NCI-H446 treated with DMSO at 0.1 percent for 48 hours (cell line): ENCODE data around the gene GNAZ.

Experiments
- DNase-seq: peaks from one replicate; lab custom pipeline; 2025; lab: John Stamatoyannopoulos, UW

GNAZ gene

GRCh38 chr22:23107487-23108248 lies 37.3 kb downstream of the GNAZ start:
- DNase-seq = no peak

DNA sequence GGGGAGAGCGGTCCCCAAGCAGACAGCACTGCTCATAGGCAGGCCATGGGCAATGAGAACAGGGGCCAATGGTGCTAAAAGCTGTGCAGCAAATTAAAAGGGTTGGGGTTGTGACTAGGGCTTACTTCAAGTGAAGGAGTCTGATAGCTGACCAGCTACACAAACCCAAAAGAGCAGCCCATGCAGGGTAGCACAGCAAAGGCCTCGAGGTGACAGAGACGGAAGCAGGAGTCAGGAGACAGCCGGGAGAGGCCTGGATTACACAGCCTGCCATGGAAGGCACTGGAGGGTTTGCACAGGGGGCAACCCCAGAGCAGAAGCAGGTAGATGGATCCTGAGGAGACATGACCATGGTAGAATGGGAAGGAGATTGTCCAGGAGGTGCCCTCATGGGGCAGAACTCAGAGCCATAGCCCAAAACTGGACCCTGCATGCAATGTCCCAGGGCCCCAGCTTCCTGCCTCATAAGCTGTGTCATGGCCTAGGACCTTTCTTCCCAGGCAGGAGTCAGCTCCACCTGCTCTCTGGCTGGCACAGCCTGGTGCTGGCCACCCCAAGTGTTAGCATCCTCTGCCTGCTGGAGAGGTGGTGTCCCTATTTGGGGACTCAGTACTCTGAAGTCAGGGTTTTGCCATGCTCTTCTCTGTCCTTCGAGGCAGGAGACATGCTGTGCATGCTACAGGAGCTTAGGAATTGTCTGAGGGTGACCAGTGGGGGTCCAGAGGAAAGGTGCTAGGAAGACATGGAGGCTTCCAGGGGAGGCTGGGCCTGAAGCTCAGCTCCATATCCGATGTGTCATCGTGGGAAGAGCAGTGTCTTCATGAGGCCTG lies 38.1 kb downstream of the GNAZ start:
- no peak for DNase-seq

- no peak for DNase-seq
These were observed 38.7 kb downstream of the GNAZ start for GRCh38 chr22:23109079-23109347.

- DNase-seq = no peak
These were observed 39.2 kb downstream of the GNAZ start for GRCh38 chr22:23109441-23109978.

- DNase-seq = no peak
These were observed 40.0 kb downstream of the GNAZ start for GRCh38 chr22:23110190-23110921.

DNA sequence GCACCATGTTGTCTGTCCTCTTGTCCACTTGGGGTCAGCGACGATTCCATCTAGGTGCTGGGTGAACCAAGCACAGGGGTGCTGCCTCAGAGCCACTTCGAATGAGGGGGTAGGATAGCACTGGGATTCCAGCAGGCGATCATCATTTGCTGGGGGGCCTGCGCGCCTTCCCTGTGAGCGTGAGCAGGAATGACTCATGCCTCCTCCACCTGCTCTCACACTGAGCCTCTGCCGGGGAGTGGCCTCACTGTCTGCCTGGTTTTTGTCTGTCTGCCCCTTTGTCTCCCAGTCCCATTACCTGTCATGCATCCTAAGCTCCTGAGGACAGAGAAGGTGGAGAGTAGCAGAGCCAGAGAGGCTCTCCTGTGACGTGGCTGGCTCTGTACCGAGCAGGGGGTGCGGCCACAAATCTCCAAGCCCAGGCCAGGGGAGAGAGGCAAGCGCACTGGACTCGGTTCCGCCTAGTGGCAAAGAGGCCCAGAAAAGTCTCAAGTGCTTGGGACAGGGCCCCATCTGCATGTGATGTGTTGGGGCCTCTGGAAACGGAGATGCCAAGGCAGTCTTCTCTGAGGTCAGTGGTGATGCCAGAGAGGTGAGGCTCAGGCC lies 40.7 kb downstream of the GNAZ start:
- no peak for DNase-seq

DNA sequence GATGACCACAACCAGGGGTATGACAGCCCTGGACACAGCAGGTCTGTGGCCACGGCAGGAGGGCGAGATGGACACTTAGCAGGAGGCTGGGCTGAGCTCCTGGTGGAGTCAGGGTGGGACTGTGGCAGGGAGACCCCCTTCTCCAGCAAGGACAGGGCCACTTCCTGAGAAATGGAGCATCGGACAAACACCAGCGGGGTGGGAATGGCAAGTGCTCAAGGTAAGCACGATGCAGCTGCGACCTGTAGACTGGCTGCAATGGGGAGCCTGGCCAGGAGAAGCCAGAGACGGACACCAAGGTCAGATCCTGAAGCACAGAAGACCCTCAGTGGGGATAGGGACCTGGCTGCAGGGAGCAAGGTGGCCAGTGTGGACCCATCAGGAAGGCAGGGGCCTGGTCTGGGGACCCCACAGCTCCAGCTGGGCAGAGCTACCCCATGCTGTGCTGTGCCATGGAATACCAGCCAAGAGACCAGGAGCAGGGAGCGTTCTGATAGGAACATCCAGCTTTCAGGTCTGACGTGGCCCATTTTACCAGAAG lies 42.2 kb downstream of the GNAZ start:
- DNase-seq = no peak

DNA sequence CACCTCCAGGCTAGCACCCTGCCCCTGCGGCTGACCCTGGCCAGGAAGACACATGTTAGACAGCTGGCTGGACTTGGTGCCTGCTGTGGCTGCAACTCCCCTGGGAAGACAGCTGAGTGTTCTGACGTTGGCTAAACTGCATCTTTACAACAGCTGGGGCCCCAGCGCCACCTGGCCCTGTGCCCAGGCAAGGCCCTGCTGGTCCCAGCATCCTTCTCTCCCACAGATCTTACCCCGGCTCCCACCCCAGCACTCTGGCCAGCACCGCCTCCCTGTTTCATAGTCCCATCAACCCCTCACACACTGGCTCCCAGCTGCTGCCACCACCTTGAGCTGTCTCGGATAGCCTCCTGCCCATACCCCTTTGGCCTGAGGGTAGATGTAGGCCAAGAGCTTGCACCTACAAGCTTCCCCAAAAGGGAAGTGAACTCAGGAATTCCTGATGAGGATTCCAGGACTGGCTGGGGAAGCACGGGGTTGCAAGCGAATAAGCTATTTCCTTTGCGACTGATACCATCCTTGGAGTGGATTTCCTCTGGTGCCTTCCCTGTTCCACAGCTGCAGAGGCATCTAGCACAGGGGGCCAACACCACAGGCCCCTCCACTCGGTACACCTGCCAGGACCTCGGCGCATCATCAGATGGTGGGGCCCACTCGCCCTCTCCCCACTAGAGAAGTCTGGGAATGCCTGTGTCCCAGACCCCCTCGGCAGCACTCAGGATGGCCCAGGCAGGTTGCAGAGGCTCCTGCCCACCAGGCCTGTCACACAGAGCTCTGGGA lies 42.9 kb downstream of the GNAZ start:
- peak; percentile 66 for DNase-seq

GRCh38 chr22:23113847-23114720 lies 43.8 kb downstream of the GNAZ start:
- DNase-seq = no peak

GRCh38 chr22:23114721-23115020 lies 44.4 kb downstream of the GNAZ start:
- no peak for DNase-seq

DNA sequence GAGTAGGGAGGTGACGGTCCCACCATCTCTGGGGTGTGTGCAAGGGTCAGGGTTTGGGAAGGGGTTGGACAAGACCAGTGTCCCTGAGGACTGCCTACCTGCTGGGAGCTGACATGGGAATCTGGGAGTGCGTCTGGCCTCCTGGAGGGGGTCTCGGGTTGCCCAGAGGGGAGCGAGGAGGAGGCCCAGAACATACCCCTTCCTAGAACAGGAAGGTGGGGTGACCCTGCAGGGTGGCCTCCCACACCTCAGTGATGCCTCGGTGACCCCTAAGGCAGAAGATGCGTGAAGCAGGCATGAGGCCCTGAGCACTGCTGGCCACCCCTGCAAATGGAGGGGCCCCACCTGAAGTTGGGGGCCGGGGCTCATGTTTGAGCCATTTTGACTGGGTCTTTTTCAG lies 45.0 kb downstream of the GNAZ start:
- no peak for DNase-seq

- no peak for DNase-seq
These were observed 45.6 kb downstream of the GNAZ start for GRCh38 chr22:23115825-23116494.

DNA sequence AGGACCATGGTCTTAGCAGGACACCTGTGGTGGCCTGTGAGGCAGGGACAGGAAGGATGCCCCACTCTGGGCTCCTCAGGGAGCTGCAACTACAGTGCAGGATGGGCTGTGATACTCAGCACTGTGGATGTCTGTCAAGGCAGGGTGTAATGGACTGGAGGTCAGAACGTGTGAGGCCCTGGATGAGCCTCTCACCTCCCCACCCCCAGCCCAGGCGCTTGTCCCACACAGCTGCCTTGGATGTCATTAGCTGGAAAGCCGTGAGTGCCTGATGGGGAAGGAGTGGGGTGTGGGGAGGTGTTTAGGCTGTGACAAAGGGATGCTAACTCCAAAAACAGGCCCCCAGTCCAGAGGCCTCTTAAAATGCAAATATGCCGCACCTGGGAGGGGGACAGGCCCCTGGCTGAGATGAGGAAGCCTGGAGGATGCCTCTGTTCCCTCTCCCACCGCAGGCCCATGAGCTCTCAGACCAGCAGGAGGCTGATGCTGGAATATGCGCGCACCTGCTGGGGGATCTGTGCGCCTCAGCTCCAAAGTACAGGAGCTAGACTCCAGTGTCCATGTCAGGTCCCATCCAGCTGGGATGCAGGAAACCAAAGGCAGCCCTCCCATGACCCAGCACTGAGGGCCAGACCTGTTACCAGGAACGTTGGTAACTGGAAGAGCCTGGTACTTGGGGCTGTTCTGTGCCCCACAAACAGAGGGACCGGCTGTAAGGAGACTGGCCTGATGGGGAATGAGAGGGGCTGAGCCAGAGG lies 46.4 kb downstream of the GNAZ start:
- no peak for DNase-seq

DNA sequence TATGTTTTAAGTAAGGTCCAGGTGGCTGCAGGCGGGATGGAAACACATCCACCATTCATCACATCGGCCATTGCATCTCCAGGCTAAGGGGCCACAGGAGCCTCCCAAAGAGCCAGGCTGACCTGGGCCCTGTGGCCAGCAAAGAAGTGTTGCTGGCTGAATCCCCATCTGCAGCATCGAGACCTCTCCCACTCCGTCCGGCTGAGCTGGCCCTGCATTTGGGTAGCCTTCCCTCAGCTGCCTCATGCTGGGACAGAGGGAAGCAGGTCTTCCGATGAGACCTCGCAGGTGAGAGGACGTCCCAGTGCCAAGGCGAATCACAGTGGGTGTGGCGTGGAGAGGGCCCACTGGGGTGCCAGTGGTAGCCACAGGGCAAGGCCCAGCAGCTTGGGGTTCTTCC lies 47.0 kb downstream of the GNAZ start:
- DNase-seq = no peak

GRCh38 chr22:23117891-23118646 lies 47.8 kb downstream of the GNAZ start:
- peak; percentile 35 for DNase-seq

- DNase-seq = no peak
These were observed 48.6 kb downstream of the GNAZ start for GRCh38 chr22:23118647-23119493.
